ENCODE results near the gene ACR.
"Not testable (repeated sequence)": the region's sequence is repeated elsewhere in the genome, so short reads cannot be mapped to it uniquely, and the experiment has no call there.

GRCh38 chr22:50759597-50760341 is 21.8 kb downstream of the ACR start:
- not testable (repeated sequence) for TF ChIP-seq EZH2 (IDR thresholded peaks at IDR 0.05; ENCODE audit: low read depth); CTCF (conservative IDR thresholded peaks at IDR 0.05)

Data from PC-9 (cell line).